GM21528 (cell line): ENCODE data around the gene ETHE1.
A peak's percentile ranks its signal among the peaks of the same experiment; 100 is the strongest.
"Not testable (repeated sequence)": the region's sequence is repeated elsewhere in the genome, so short reads cannot be mapped to it uniquely, and the experiment has no call there.

ENCODE experiments used
- ATAC-seq: cut with Tn5 transposase; IDR thresholded peaks from one replicate; pipeline ENCODE4 v1.9.1; 2021; ENCODE audit warnings: mild to moderate bottlenecking, moderate library complexity; ENCODE audit not compliant: unreplicated experiment, low FRiP score

ETHE1 gene

GRCh38 chr19:43525836-43526771, 897 bp downstream of the ETHE1 start:
- no peak for ATAC-seq

GRCh38 chr19:43524922-43525835, 1.8 kb downstream of the ETHE1 start:
- no peak for ATAC-seq

- not testable (repeated sequence) for ATAC-seq
These were observed 3.3 kb downstream of the ETHE1 start for GRCh38 chr19:43523696-43524095.

GRCh38 chr19:43522929-43523328, 4.1 kb downstream of the ETHE1 start:
- ATAC-seq: no peak

GRCh38 chr19:43519436-43520088, 7.4 kb downstream of the ETHE1 start:
- no peak for ATAC-seq

- no peak for ATAC-seq
These were observed 8.9 kb downstream of the ETHE1 start for GRCh38 chr19:43518051-43518450.

- ATAC-seq: not testable (repeated sequence)
These were observed 14.6 kb downstream of the ETHE1 start for GRCh38 chr19:43512399-43512798.

- no peak for ATAC-seq
These were observed 15.7 kb downstream of the ETHE1 start for GRCh38 chr19:43511324-43511723.

- no peak for ATAC-seq
These were observed 16.3 kb downstream of the ETHE1 start for GRCh38 chr19:43510713-43511112.

- no peak for ATAC-seq
These were observed 19.1 kb downstream of the ETHE1 start for GRCh38 chr19:43507880-43508279.

- no peak for ATAC-seq
These were observed 20.4 kb downstream of the ETHE1 start for GRCh38 chr19:43506629-43507028.

GRCh38 chr19:43505941-43506340, 21.1 kb downstream of the ETHE1 start:
- no peak for ATAC-seq

- ATAC-seq: no peak
These were observed 21.9 kb downstream of the ETHE1 start for GRCh38 chr19:43505186-43505456.

GRCh38 chr19:43504426-43505185, 22.4 kb downstream of the ETHE1 start, which contains the start of gene PHLDB3:
Gene PHLDB3, minus strand, starts transcription at chr19:43504746. Its CDS starts 628 bp downstream, at chr19:43504118.
- ATAC-seq: peak; percentile 28

GRCh38 chr19:43503501-43504425, 23.2 kb downstream of the ETHE1 start:
- ATAC-seq: peak; percentile 92

GRCh38 chr19:43502419-43502976, 24.5 kb downstream of the ETHE1 start:
- ATAC-seq: no peak

GRCh38 chr19:43501661-43502418, 25.2 kb downstream of the ETHE1 start:
- ATAC-seq: no peak

GRCh38 chr19:43499042-43499441, 28.0 kb downstream of the ETHE1 start:
- ATAC-seq: no peak
